GM12878 (cell line): Measurements from ENCODE around the gene ZNF600. TPM values are rescaled to one million over a fixed set of nuclear protein-coding genes. Genes with fewer than 3 reads are reported as not detected.

Experiments used
- ATF7 ChIP-seq: fragments of 450-650 bp; IDR thresholded peaks from 2 replicates; pipeline ENCODE4 v1.6.1; 2016; ENCODE audit warnings: low read depth, mild to moderate bottlenecking
- BCL11A ChIP-seq: IDR thresholded peaks from 2 replicates; pipeline ENCODE4 v1.6.1; 2011; ENCODE audit warnings: low read depth, low read length
- CHD2 ChIP-seq: IDR thresholded peaks from 2 replicates; pipeline ENCODE4 v1.6.1; 2011; ENCODE audit warnings: low read depth, low read length, improper control_type of control experiment, borderline replicate concordance
- DPF2 ChIP-seq: fragments of 450-650 bp; IDR thresholded peaks from 2 replicates; pipeline ENCODE4 v1.6.1; 2017; ENCODE audit warnings: mild to moderate bottlenecking
- ESRRA ChIP-seq: IDR thresholded peaks from 2 replicates; pipeline ENCODE4 v1.6.1; 2012; ENCODE audit warnings: mild to moderate bottlenecking, low read length, improper control_type of control experiment
- FOXM1 ChIP-seq: IDR thresholded peaks from 2 replicates; pipeline ENCODE4 v1.6.1; 2012; ENCODE audit warnings: low read depth, mild to moderate bottlenecking, inconsistent platforms, low read length, moderate library complexity
- KLF5 ChIP-seq: fragments of 450-650 bp; IDR thresholded peaks from 2 replicates; pipeline ENCODE4 v1.6.1; 2014; ENCODE audit warnings: mild to moderate bottlenecking; ENCODE audit not compliant: partially characterized antibody
- NBN ChIP-seq: fragments of 450-650 bp; IDR thresholded peaks from 2 replicates; pipeline ENCODE4 v1.6.1; 2016
- NFYA ChIP-seq: IDR thresholded peaks from 2 replicates; pipeline ENCODE4 v1.6.1; 2011; ENCODE audit warnings: low read depth, mild to moderate bottlenecking, low read length, improper control_type of control experiment, borderline replicate concordance
- PML ChIP-seq: IDR thresholded peaks from 2 replicates; pipeline ENCODE4 v1.6.1; 2012; ENCODE audit warnings: low read length, inconsistent platforms
- POU2F2 ChIP-seq: IDR thresholded peaks from 3 replicates; pipeline ENCODE4 v1.6.1; 2011; ENCODE audit warnings: low read depth, mild to moderate bottlenecking, low read length, borderline replicate concordance
- RELA ChIP-seq: fragments of 450-650 bp; IDR thresholded peaks from 2 replicates; pipeline ENCODE4 v1.8.0; 2014; ENCODE audit warnings: borderline replicate concordance; ENCODE audit not compliant: partially characterized antibody
- SMARCA5 ChIP-seq: fragments of 450-650 bp; IDR thresholded peaks from 2 replicates; pipeline ENCODE4 v1.6.1; 2017; ENCODE audit warnings: mild to moderate bottlenecking
- TAF1 ChIP-seq: IDR thresholded peaks from 2 replicates; pipeline ENCODE4 v1.6.1; 2011; ENCODE audit warnings: mild to moderate bottlenecking, low read depth, low read length, borderline replicate concordance
- WRNIP1 ChIP-seq: IDR thresholded peaks from 2 replicates; pipeline ENCODE4 v1.6.1; 2011; ENCODE audit warnings: low read depth, low read length, improper control_type of control experiment, borderline replicate concordance
- ZSCAN29 ChIP-seq: fragments of 450-650 bp; IDR thresholded peaks from 2 replicates; pipeline ENCODE4 v1.6.1; 2017; ENCODE audit warnings: mild to moderate bottlenecking, moderate library complexity
- polyA plus RNA-seq, 11 experiments: library from polyadenylated mRNA; depleted of rRNA in 4 of 11; unstranded in 6 of 11; stranded (reverse) in 5 of 11; fragments of >200 nt; fragmentation: Nextera tagmentation in 4 of 11; fragmentation: Illumina TruSeq in 1 of 11; extraction: Ambion mirVana in 4 of 11; extraction: Trizol in 1 of 11; gene quantifications; 1 replicate in 1 of 11; 2 replicates in 10 of 11; pipeline versions ENCODE4 v1.2.1 to v1.2.3, GENCODE V29; 2011 to 2016; ENCODE audit warnings: inconsistent platforms in 2 of 11, missing spikeins in 2 of 11, low read depth in 1 of 11
- total RNA-seq, 4 experiments: library from RNA; depleted of rRNA in 3 of 4; stranded (reverse); fragments of >200 nt in 3 of 4; fragmentation: Illumina TruSeq in 1 of 4; extraction: Trizol in 1 of 4; gene quantifications; 2 replicates each; pipeline versions ENCODE4 v1.2.1 to v1.2.3, GENCODE V29; 2013 to 2021
- TF ChIP-seq, protein P1 (sequence below): fragments of 450-650 bp; IDR thresholded peaks from 2 replicates; pipeline ENCODE4 v1.6.1; 2016; ENCODE audit warnings: mild to moderate bottlenecking, moderate library complexity, borderline replicate concordance
- TF ChIP-seq, protein P2 (sequence below): fragments of 450-650 bp; IDR thresholded peaks from 2 replicates; pipeline ENCODE4 v1.6.1; 2018; ENCODE audit warnings: mild to moderate bottlenecking, low read depth, moderate library complexity; ENCODE audit not compliant: partially characterized antibody
- TF ChIP-seq, protein P3 (sequence below): fragments of 450-650 bp; IDR thresholded peaks from 2 replicates; pipeline ENCODE4 v1.6.1; 2017; ENCODE audit warnings: antibody characterized with exemption, mild to moderate bottlenecking, moderate library complexity
- TF ChIP-seq, protein P4 (sequence below): IDR thresholded peaks from 2 replicates; pipeline ENCODE4 v1.6.1; 2012; ENCODE audit warnings: low read depth, low read length, improper control_type of control experiment

The ZNF600 gene
- total and polyA plus RNA-seq, 10 of the 15 experiments (the other 5 are each of a cell fraction or from before 2014, with no cell fraction given), result 9.5 to 25.6 (median 11.9) TPM

DNA sequence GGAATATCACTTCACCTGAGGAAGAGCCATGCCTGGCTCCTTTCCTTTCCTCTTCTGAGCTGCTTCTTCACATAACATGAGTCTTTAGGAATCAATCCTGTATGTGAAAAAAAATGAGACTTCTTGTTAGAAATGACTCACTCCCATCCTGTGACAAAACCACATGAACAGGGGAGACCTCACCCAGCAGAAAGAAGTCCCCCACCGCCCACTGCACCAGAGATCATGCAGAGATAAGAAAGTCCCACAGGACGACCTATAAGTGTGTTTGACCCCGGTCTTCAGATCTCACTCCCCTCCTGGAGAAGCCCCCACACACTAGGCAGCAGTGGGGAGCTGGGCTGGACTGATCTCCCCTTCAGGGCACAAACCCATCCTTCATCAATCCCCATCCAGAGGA, 7.8 kb downstream of the ZNF600 start (continued):
- TF ChIP-seq, protein P1, sequence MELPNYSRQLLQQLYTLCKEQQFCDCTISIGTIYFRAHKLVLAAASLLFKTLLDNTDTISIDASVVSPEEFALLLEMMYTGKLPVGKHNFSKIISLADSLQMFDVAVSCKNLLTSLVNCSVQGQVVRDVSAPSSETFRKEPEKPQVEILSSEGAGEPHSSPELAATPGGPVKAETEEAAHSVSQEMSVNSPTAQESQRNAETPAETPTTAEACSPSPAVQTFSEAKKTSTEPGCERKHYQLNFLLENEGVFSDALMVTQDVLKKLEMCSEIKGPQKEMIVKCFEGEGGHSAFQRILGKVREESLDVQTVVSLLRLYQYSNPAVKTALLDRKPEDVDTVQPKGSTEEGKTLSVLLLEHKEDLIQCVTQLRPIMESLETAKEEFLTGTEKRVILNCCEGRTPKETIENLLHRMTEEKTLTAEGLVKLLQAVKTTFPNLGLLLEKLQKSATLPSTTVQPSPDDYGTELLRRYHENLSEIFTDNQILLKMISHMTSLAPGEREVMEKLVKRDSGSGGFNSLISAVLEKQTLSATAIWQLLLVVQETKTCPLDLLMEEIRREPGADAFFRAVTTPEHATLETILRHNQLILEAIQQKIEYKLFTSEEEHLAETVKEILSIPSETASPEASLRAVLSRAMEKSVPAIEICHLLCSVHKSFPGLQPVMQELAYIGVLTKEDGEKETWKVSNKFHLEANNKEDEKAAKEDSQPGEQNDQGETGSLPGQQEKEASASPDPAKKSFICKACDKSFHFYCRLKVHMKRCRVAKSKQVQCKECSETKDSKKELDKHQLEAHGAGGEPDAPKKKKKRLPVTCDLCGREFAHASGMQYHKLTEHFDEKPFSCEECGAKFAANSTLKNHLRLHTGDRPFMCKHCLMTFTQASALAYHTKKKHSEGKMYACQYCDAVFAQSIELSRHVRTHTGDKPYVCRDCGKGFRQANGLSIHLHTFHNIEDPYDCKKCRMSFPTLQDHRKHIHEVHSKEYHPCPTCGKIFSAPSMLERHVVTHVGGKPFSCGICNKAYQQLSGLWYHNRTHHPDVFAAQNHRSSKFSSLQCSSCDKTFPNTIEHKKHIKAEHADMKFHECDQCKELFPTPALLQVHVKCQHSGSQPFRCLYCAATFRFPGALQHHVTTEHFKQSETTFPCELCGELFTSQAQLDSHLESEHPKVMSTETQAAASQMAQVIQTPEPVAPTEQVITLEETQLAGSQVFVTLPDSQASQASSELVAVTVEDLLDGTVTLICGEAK, result no peak
- 0 out of 2 replicates have a peak, but pooled peaks have one; percentile 34 for TF ChIP-seq ATF7
- TF ChIP-seq KLF5, result no peak
- TF ChIP-seq, protein P2, sequence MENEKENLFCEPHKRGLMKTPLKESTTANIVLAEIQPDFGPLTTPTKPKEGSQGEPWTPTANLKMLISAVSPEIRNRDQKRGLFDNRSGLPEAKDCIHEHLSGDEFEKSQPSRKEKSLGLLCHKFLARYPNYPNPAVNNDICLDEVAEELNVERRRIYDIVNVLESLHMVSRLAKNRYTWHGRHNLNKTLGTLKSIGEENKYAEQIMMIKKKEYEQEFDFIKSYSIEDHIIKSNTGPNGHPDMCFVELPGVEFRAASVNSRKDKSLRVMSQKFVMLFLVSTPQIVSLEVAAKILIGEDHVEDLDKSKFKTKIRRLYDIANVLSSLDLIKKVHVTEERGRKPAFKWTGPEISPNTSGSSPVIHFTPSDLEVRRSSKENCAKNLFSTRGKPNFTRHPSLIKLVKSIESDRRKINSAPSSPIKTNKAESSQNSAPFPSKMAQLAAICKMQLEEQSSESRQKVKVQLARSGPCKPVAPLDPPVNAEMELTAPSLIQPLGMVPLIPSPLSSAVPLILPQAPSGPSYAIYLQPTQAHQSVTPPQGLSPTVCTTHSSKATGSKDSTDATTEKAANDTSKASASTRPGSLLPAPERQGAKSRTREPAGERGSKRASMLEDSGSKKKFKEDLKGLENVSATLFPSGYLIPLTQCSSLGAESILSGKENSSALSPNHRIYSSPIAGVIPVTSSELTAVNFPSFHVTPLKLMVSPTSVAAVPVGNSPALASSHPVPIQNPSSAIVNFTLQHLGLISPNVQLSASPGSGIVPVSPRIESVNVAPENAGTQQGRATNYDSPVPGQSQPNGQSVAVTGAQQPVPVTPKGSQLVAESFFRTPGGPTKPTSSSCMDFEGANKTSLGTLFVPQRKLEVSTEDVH, result no peak
- TF ChIP-seq ZSCAN29, result no peak
- TF ChIP-seq, protein P3, sequence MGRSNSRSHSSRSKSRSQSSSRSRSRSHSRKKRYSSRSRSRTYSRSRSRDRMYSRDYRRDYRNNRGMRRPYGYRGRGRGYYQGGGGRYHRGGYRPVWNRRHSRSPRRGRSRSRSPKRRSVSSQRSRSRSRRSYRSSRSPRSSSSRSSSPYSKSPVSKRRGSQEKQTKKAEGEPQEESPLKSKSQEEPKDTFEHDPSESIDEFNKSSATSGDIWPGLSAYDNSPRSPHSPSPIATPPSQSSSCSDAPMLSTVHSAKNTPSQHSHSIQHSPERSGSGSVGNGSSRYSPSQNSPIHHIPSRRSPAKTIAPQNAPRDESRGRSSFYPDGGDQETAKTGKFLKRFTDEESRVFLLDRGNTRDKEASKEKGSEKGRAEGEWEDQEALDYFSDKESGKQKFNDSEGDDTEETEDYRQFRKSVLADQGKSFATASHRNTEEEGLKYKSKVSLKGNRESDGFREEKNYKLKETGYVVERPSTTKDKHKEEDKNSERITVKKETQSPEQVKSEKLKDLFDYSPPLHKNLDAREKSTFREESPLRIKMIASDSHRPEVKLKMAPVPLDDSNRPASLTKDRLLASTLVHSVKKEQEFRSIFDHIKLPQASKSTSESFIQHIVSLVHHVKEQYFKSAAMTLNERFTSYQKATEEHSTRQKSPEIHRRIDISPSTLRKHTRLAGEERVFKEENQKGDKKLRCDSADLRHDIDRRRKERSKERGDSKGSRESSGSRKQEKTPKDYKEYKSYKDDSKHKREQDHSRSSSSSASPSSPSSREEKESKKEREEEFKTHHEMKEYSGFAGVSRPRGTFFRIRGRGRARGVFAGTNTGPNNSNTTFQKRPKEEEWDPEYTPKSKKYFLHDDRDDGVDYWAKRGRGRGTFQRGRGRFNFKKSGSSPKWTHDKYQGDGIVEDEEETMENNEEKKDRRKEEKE, result no peak
- TF ChIP-seq BCL11A, result no peak
- no peak for TF ChIP-seq SMARCA5
- TF ChIP-seq PML, result no peak
- no peak for TF ChIP-seq ESRRA
- no peak for TF ChIP-seq NFYA
- TF ChIP-seq TAF1, result no peak
- peak; percentile 50; the same call in 1 of the 2 replicates for TF ChIP-seq DPF2
- no peak for TF ChIP-seq RELA
- no peak for TF ChIP-seq CHD2
- no peak for TF ChIP-seq FOXM1
- TF ChIP-seq NBN, result 0 out of 2 replicates have a peak, but pooled peaks have one; percentile 19
- no peak for TF ChIP-seq POU2F2
- TF ChIP-seq, protein P4, sequence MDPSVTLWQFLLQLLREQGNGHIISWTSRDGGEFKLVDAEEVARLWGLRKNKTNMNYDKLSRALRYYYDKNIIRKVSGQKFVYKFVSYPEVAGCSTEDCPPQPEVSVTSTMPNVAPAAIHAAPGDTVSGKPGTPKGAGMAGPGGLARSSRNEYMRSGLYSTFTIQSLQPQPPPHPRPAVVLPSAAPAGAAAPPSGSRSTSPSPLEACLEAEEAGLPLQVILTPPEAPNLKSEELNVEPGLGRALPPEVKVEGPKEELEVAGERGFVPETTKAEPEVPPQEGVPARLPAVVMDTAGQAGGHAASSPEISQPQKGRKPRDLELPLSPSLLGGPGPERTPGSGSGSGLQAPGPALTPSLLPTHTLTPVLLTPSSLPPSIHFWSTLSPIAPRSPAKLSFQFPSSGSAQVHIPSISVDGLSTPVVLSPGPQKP, result no peak
- no peak for TF ChIP-seq WRNIP1
